Measurements from ENCODE around the gene COL12A1.

COL12A1 gene

GRCh38 chr6:75236630-75237029 lies 30.8 kb upstream of the COL12A1 start:
- DNase-seq (ENCODE audit: extremely low spot score), result no peak
- POLR2A ChIA-PET, result no interaction called here
- TF ChIP-seq CTCF (IDR thresholded peaks at IDR 0.05; ENCODE audit: control extremely low read depth, extremely low read depth, low read depth, missing control alignments), result no peak
- CTCF ChIA-PET, result interaction anchor here (2.3 kb wide), 1 partner anchor 28 kb away, joined by 7 read pairs; no protein-coding TSS in a partner anchor

- no peak for DNase-seq (ENCODE audit: extremely low spot score)
- ChIA-PET CTCF (interaction anchor here (1.0 to 2.8 kb wide), 5 partner anchors 10 to 1144 kb away, joined by 3 to 10 read pairs (median 4); no protein-coding TSS in a partner anchor), POLR2A (interaction anchor here (0.7 to 0.9 kb wide), 3 partner anchors 15 to 1618 kb away, joined by 3 read pairs; no protein-coding TSS in a partner anchor)
- no peak for TF ChIP-seq CTCF (IDR thresholded peaks at IDR 0.05; ENCODE audit: control extremely low read depth, extremely low read depth, low read depth, missing control alignments)
Observed at GRCh38 chr6:75235271-75235670, 29.4 kb upstream of the COL12A1 start.

GRCh38 chr6:75234126-75234865 lies 28.4 kb upstream of the COL12A1 start:
- no peak for DNase-seq (ENCODE audit: extremely low spot score)
- ChIA-PET POLR2A (interaction anchor here (0.7 kb wide), 1 partner anchor 14 kb away, joined by 3 read pairs; no protein-coding TSS in a partner anchor), CTCF (interaction anchor here (1.4 to 2.8 kb wide), 2 partner anchors 23 to 26 kb away, joined by 6 to 10 read pairs; no protein-coding TSS in a partner anchor)
- no peak for TF ChIP-seq CTCF (IDR thresholded peaks at IDR 0.05; ENCODE audit: control extremely low read depth, extremely low read depth, low read depth, missing control alignments)

- ChIA-PET CTCF (no interaction called here), POLR2A (no interaction called here)
- no peak for TF ChIP-seq CTCF (IDR thresholded peaks at IDR 0.05; ENCODE audit: control extremely low read depth, extremely low read depth, low read depth, missing control alignments)
- DNase-seq (ENCODE audit: extremely low spot score), result no peak
Observed at GRCh38 chr6:75233092-75233615, 27.3 kb upstream of the COL12A1 start.

- peak; percentile 41 for TF ChIP-seq CTCF (IDR thresholded peaks at IDR 0.05; ENCODE audit: control extremely low read depth, extremely low read depth, low read depth, missing control alignments)
- ChIA-PET POLR2A (no interaction called here), CTCF (interaction anchor here (1.2 to 1.7 kb wide), 2 partner anchors 19 to 21 kb away, joined by 4 to 7 read pairs; no protein-coding TSS in a partner anchor)
Observed at GRCh38 chr6:75230484-75231325, 24.9 kb upstream of the COL12A1 start.

GRCh38 chr6:75224303-75224926 lies 18.6 kb upstream of the COL12A1 start:
- ChIA-PET CTCF (interaction anchor here (1.6 to 4.4 kb wide), 2 partner anchors 11 to 14 kb away, joined by 4 to 44 read pairs; no protein-coding TSS in a partner anchor), POLR2A (no interaction called here)
- no peak for TF ChIP-seq CTCF (IDR thresholded peaks at IDR 0.05; ENCODE audit: control extremely low read depth, extremely low read depth, low read depth, missing control alignments)
- DNase-seq (ENCODE audit: extremely low spot score), result no peak

More at GRCh38 chr6:75230484-75231325, 24.9 kb upstream of the COL12A1 start:
- no peak for DNase-seq (ENCODE audit: extremely low spot score)
